Hematopoietic multipotent progenitor cell (in vitro differentiated cells): Measurements from ENCODE around the gene GNRHR. TPM values are rescaled to one million over a fixed set of nuclear protein-coding genes. Genes with fewer than 3 reads are reported as not detected.
A peak's percentile ranks its signal among the peaks of the same experiment; 100 is the strongest.
"Not testable (repeated sequence)": the region's sequence is repeated elsewhere in the genome, so short reads cannot be mapped to it uniquely, and the experiment has no call there.

ENCODE experiments used
- DNase-seq, 3 donors: peaks; one replicate each; pipeline ENCODE4 v3.0.0-alpha.2; 2011 to 2015; ENCODE audit warnings: low read depth in 2 of 3, low spot score in 2 of 3
- total RNA-seq: library from RNA; depleted of rRNA; stranded (reverse); fragments of >200 nt; gene quantifications from one replicate; pipeline ENCODE4 v1.2.3, GENCODE V29; 2012

The GNRHR gene, protein sequence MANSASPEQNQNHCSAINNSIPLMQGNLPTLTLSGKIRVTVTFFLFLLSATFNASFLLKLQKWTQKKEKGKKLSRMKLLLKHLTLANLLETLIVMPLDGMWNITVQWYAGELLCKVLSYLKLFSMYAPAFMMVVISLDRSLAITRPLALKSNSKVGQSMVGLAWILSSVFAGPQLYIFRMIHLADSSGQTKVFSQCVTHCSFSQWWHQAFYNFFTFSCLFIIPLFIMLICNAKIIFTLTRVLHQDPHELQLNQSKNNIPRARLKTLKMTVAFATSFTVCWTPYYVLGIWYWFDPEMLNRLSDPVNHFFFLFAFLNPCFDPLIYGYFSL
- not detected for total RNA-seq

DNA sequence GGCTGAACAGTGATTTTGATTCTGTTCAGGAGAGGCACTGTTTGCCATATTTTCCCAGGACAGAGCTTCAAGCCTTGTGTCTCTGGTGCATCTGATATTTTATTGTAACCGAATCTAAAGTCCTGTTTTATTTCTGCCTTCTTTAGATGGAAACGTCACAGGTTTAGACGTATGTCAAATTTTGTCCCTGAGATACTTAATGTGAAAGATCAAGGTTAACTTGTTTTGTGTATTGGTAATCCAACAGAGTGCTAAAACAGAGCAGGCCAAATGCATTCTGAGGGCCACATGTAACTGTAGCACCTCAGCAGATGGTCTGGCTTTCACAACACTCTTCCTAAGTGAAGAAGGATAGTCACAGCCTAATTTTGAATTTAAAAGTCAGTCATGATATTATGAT, at the start of gene GNRHR:
Gene GNRHR (minus strand): TSS at position 101 of the 400 bp plus-strand sequence. CDS start 53 bp downstream, at position 48.
- DNase-seq, result no peak

DNA sequence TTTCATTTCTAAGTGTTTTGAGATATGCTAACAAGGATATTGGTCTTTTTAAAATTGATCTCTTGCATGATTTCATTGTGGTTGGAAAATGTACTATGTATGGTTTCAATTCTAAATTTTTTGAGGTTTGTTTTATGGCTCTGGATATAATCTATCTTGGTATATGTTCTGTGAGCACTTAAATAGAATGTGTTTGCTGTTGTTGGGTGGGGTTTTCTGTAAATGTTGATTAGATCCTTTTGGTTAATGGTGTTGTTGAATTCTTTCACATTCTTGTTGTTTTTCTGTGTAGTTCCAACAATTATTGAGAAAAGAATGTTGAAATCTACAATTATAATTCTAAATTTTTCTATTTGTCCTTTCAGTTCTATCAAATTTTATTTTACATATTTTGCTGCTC, 42.6 kb upstream of the GNRHR start:
- DNase-seq, result no peak

DNA sequence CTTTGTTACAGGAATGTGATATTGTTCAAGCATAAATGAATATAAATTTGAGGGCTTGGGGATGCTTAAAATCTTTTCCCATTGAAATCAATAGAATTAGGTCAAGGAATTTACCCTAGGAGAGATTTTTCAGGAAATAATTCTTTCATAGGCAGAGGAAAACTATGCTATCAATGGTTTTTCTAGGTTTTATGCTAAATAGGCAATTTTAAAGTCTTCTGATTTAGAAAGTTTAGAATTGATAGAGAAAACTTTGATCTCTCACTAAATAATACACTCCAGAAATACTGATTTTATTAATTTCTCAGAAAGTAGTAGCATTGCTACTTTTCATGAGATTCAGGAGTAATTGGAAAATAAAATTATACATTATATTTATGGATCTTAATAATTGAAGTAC, 36.5 kb upstream of the GNRHR start:
- DNase-seq, result no peak

DNA sequence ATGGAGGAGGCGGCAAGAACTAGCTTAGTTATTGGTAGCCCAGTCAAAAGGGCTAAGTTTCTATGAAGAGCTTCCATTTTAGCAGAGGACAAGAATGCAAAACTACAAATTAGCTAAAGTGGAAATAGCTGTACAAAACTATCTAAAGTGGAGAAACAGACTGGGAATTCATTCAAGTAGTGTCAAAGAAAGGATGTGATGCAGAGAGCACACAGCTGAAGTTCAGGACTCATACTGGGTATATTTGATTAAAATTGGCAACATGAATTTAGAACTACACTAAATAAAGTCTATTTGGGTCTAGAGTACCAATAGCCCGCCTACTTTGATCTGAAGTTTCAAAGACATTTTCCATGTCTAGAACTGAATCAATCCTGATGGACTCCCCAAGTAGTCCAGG, 33.1 kb upstream of the GNRHR start:
- no peak for DNase-seq

DNA sequence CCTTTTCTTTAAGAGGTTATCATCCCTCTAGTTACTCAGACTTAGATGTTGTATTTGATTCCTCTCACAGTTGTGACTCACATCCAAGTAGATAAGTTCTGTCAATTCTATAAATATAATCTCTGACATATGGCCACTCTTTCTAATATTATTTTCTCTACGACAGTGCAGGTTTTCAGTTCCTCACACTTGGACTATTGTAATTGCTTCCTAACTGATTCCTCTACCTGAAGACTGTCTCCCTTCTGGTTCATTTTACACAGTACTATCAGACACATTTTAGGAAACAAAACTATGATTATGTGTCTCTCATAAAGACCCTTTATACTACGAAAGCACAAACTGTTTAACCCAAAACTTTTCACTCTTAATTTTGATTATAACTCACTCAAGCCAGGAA, 31.3 kb upstream of the GNRHR start:
- no peak for DNase-seq

DNA sequence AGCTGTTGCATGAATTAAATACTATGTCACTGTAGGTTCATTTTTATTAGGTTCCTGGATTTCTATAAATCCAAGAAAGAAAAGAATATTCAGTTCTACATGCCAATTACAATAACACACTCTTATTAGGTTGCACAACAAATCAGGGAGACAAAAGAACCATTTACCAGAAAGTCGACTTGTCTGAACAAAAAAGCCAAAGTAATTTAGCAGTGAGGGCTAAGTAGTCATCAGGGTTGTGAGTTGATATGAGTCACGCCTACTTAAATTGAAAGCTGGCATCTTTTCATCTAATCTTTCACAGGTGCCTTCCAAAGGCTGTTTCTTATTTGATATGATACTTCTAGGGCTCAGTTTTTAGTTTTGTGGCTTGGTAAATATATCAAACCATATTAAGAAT, 25.4 kb upstream of the GNRHR start:
- DNase-seq, result no peak

DNA sequence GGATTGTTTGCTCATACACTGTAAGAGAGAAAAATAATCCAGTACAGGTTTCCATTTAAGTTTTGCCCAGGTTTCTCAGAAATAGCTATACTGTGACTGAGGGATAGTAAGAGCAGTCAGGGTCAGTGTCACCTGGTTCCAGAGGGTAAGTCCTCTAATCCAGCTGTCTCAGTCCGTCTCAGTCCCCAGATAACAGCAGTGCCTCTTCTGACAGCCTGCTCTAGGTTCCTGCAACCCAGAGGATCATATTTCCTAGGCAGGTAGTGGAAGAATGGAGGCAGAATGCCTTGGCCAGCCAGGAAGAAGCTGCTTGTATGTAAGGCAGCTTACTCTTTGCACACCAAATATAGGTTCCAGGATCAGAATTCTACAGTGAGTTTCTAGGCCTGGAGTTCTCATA, 22.6 kb upstream of the GNRHR start:
- no peak for DNase-seq

DNA sequence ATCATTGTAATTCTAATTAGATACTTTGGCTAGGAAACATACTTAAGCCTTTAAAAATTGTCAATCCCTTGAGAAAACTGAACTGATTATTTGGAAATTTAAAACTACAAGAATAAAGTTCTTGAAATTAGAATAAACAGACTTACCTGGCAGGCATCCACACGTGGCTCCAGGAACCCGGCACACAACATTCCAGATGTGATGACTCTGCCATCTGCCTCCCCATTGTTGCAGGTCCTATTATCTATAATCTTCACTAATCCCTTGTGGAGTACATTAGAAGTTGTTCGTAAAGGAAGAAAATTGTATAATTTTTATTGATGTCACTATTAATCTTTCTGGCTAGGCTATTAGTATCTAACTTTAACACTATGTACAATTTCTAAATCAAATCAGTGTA, 16.2 kb upstream of the GNRHR start:
- no peak for DNase-seq

DNA sequence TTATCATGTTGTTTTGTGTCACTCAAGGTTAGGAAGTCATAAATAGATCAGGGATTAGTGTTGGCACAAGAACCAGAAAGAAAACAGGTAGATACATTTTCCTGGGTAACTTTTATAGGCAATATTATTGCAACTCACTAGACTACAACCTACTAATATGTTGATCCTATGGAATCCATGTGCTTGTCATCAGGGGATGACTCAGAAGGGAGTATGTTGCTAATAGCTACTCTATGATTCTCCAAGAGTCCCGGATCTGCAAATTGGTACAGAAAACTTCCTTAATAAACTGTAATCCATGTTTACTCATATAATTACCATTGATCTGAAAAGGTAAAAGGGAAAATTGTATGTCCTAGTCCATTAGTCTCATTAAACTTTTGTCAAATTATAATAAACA, 11.7 kb upstream of the GNRHR start:
- DNase-seq, result no peak

DNA sequence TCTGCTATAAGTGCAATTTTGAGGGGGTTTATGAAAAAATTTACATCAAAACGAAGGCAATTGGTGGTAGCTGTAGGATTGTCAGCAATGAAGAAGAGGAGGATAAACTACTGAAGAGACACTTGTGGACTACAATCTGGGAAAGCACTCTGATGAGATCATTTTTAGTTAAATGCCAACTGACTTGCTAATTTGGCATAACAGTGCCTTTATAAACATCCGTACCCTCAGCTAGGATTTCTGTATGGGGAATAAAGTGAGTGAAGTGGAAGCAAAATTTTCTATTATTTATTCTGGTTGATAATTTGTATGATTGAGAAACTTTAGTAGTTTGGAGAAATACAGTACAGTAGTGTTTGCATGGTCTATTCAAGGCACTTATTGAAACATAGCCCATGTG, 11.2 kb upstream of the GNRHR start:
- no peak for DNase-seq

DNA sequence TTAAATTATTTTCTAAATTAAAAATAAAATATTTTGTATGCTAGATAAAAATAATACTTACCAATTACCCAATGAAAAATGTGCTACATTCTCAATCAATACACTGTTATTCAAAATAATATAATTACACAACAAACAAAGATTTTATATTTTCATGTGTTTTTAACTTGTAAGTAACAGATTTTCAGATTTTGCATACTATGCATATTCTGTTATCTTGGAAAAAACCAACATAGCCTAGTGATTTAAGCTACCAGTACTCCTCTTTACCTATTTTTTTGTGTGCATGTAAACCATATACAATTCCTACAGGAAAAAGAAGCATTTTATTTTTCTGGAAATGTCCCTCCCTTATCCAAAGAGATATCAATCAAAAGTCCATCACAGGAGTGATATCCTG, 10.0 kb upstream of the GNRHR start:
- DNase-seq, result no peak

DNA sequence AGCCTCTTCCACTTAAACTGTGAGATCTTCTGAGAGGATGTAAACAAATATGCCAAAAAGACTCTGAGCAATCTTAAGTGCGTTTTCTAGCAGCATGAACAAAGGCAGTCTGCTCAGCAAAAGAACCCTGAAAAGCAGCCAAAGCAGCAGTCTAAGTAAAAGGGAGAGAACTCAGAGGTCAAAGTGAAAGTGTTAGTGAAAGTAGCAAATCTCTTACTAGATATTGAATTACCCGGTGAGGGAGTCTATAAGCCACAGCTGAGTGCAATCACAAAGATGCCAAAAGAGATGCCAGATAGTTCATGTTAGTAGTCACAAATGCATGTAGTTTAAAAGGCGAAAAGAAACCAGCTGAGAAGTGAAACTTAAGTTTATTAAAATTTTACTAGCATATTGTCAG, 7.9 kb upstream of the GNRHR start:
- no peak for DNase-seq

DNA sequence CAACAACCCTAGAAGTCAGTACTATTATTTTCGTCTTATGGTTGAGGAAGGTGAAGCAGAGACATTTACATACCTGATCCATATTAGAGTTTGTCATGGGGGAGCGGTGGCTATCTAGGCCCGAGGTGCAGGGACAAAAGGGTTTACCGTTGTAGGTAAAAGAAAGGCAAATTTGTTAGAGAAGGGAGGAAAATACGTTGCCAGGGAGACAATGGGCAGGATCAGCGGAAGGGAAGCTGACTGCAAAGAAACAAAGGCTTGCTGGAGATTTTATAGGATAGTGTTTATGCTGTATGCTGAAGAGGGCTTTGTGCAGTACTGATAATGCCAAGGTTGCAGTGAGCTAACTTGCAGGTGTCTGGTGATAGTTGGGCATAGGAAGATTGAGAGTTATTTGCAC, 2.8 kb upstream of the GNRHR start:
- not testable (repeated sequence) for DNase-seq

DNA sequence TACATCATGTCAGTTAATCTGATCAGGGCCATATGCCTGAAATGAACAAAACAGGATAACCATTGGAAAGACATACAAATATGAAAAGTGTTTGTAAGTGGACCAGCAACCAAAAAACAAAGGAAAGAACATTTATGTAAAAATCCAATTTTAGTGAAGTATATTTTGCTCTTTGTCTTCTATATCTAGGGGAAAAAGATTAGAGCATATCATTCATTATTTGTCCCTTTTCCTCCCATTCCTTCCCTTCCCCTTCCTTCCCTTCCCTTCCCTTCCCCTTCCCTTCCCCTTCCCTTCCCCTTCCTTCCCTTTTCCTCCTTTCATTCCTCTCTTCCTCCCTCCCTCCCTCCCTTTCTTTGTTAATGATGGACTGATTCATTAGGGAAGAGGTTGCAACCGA, 1.8 kb upstream of the GNRHR start:
- no peak for DNase-seq

DNA sequence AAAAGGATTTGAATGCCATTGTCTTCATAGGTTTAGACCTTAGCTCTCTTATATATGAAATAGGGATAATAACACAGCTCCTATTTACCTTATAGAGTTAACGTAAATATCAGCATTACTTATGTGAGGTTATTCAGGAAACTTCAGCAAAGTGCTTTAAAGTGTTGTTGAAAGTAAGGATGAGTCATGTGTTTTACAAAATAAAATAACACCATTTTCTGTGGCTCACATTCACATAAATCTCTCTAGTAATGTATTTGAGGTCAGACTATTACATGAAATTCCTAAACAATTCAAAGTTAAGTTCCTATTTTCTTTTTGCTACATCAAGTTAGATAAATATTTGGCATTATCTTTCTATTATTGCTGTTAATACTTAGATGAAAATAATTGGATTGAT, 2.9 kb downstream of the GNRHR start:
- DNase-seq, result no peak

DNA sequence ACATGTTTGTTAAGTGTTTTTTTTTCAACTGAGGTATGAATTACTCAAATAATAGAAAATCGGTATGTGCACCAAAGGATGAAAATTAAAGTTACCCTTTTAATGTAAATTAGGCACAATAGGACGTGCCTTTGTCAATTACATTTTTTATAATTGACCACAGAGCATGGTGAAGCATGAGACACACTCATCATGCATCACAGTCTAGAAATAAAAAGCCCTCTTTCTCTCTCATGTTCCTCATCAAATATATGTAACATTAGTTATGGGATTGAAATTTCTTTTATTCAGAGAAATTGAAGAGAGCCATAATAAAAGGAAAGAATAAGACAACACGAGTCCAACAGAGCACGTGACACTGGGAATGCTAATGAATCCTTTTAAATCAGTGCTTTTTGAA, 3.5 kb downstream of the GNRHR start:
- DNase-seq, result no peak

DNA sequence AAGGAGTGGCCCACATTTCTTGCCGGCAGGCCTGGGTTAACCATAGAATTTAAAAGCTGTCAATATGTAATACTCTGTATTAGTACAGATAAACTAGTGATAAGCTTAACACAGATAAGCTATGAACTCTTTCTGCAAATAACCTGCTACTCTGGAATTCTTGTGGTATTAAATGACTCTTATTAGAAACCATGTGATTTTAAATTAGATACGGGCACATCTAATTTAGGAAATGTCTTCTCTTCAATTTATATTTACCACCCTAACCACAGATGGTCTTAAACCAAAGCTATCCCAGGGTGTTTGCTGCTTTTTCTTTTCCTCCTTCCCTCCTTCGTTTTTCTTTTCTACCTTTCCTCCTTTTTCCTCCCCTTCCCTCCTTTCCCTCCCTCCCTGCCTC, 4.9 kb downstream of the GNRHR start:
- no peak for DNase-seq

DNA sequence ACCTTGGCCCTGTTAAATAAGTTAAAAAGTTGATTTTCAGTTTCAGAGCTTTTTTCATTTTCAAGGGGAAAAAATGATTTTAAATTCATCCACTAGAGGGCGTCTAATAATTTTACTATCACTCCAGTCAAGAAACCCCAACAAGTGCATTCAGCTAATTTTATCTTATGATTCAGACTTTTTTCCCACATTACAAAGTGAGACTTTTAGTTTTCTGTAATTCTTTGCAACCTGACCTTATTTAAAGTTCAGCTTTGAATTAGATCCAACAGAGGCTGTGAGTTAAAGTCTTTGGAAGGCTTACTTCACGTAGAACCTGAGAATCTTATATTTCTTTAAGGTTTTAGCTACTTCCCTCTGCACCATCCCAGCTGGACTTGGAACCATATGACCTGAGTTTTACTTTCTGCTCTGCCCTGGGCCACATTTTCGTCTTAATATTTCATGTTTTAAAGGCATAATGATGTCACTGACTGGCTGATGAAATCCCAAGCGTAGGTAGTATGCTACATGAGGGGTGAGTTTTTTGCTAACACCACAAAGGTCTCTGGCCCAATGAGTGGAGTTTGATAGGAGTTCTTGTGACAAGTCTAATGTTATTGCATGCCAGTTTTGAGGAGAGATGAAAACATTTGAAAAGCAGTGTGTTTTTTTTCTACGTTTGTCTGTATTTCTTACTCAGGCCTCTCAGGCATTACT, 7.2 kb downstream of the GNRHR start:
- DNase-seq, result peak; percentile 9 to 61 (median 28)

DNA sequence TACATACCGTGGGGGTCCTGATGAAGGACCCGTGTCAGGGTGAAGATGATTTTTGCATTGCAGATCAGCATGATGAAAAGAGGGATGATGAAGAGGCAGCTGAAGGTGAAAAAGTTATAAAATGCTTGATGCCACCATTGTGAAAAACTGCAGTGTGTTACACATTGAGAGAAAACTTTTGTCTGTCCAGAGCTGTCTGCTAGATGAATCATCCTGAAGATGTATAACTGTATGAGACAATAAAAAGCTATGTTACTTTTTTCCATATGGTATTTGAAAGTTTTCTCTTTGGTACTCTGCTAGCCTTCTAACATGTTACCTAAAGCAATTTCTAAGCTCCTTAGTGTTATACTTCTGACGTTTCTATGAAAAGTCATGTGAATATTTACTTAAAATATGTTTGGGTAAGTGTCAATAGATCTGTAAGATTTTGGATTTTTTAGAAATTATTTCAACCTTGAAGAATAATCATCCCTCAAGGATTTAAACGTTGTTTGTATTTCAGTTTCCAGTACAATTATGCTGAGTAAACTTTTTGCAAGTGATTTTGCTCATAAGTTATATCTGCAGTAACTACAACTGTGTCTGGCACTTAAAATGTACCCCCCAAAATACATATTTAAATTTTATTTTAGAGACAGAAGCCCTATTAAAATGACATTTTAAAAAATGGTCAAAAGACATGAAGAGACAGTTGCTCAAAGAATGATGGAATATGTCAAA, 9.5 kb downstream of the GNRHR start:
- DNase-seq, result no peak

DNA sequence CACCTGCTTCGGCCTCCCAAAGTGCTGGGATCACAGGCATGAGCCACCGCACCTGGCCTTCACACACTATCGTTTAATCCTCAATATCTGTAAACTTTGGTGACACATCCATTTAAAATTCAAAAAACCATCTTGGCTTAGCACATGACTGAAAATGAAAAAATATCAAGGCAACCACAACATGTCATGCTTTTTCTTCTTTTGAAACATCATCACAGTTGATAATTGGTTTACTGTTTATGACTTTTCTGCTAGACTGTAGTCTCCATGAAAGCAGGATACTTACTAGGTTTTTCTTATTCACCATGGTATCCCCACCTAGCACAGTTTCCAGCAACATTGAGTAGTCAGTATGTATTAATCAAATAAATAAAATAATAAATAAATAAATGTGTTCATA, 11.0 kb downstream of the GNRHR start:
- DNase-seq, result no peak

DNA sequence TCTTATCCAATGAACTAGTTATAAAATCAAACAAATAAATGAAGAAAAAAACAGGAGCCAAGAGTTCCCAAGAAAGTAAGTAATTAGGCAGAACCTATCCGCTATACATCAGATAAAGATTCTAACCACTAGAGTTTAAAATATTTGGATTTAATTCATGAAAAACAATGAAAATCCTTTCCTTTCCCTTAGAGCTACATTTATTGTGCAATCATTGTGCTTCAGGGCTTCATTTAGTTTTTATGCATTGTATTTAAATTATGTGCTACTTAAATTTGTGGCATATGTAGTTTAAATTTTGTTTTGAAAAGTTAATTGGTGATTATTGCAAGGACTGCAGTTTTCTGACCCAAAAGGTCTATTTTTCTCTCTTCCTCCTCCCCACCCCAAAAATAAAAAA, 17.9 kb downstream of the GNRHR start:
- DNase-seq, result no peak

DNA sequence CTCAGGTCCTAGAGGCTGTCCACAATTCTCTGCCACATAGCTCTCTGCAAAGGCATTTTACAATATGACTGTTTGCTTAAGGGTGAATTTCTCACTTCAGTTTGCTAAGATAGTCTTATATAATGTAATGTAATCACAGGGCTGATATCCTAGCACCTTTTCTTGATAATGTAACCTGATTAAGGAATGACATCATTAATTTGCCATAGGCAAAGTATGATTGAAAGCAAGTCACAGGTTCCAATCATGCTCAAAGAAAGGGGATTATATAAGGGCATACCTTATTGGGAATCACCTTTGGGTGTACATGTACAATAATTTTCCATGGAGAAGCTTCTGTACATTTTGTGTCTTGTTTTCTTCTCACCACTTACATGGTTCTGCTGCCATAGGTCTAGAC, 18.9 kb downstream of the GNRHR start:
- no peak for DNase-seq
